ENCODE data around the gene VPS18. TPM values are rescaled to one million over a fixed set of nuclear protein-coding genes. Genes with fewer than 3 reads are reported as not detected.

The VPS18 gene
- total and polyA plus RNA-seq, 4 donors = 3.4 to 15.3 (median 10.3) TPM

GRCh38 chr15:40857601-40858341, 36.5 kb upstream of the VPS18 start:
- WGBS = 29% methylated on average over 15 of the region's 15 CpGs
- Histone ChIP-seq H3K27me3 (ENCODE audit: control insufficient read depth in 4 of 4, insufficient read depth in 4 of 4, low read length in 3 of 4) (no peaks in the 10 kb centered on the region), H3K4me3 (ENCODE audit: low read depth in 1 of 3, low read length in 3 of 3) (no peak overlapping the region), H3K9me3 (ENCODE audit: control insufficient read depth in 4 of 4, low read length in 3 of 4) (no peaks in the 10 kb centered on the region), H3K36me3 (ENCODE audit: control insufficient read depth in 4 of 4, insufficient read depth in 3 of 4, low read depth in 1 of 4, low read length in 3 of 4) (no peaks in the 10 kb centered on the region), H3K9ac (ENCODE audit: low read depth in 1 of 2, low read length in 2 of 2) (no peak overlapping the region), H3K4me1 (ENCODE audit: control insufficient read depth in 4 of 4, insufficient read depth in 4 of 4, low read length in 3 of 4) (peaks cover 0 to 11% (median 3%) of the 10 kb centered on the region in 4 donors), H3K27ac (ENCODE audit: low read depth in 1 of 2, low read length in 2 of 2) (no peak overlapping the region)
- DNase-seq (ENCODE audit: low spot score) = peak; percentile 88
- TF ChIP-seq TAF1 (conservative IDR thresholded peaks at IDR 0.05) (no peak), RAD21 (IDR thresholded peaks at IDR 0.05) (peak; percentile 79 to 92), CTCF (IDR thresholded peaks at IDR 0.05; ENCODE audit: low read depth, low read length, missing input control) (peak; percentile 92)

- Histone ChIP-seq H3K4me1 (ENCODE audit: control insufficient read depth in 4 of 4, insufficient read depth in 4 of 4, low read length in 3 of 4) (peaks cover 0 to 11% (median 3%) of the 10 kb centered on the region in 4 donors), H3K9me3 (ENCODE audit: control insufficient read depth in 4 of 4, low read length in 3 of 4) (no peaks in the 10 kb centered on the region), H3K27me3 (ENCODE audit: control insufficient read depth in 4 of 4, insufficient read depth in 4 of 4, low read length in 3 of 4) (no peaks in the 10 kb centered on the region), H3K27ac (ENCODE audit: low read depth in 1 of 2, low read length in 2 of 2) (no peak overlapping the region), H3K36me3 (ENCODE audit: control insufficient read depth in 4 of 4, insufficient read depth in 3 of 4, low read depth in 1 of 4, low read length in 3 of 4) (no peaks in the 10 kb centered on the region), H3K4me3 (ENCODE audit: low read depth in 1 of 3, low read length in 3 of 3) (no peak overlapping the region), H3K9ac (ENCODE audit: low read depth in 1 of 2, low read length in 2 of 2) (no peak overlapping the region)
- 59% methylated on average over 10 of the region's 10 CpGs for WGBS
- DNase-seq (ENCODE audit: low spot score) = no peak
- TF ChIP-seq NR2F2 (IDR thresholded peaks at IDR 0.05) (no peak), JUND (IDR thresholded peaks at IDR 0.05) (no peak), HNF4G (IDR thresholded peaks at IDR 0.05) (no peak), HNF4A (conservative IDR thresholded peaks at IDR 0.05) (no peak), MAX (IDR thresholded peaks at IDR 0.05) (no peak), YY1 (IDR thresholded peaks at IDR 0.05) (no peak), REST (IDR thresholded peaks at IDR 0.05) (no peak), FOXA2 (IDR thresholded peaks at IDR 0.05) (no peak), RAD21 (IDR thresholded peaks at IDR 0.05) (no peak), EGR1 (IDR thresholded peaks at IDR 0.05; ENCODE audit: low read depth in 2 of 2) (no peak), RXRA (IDR thresholded peaks at IDR 0.05) (no peak), CTCF (IDR thresholded peaks at IDR 0.05; ENCODE audit: low read depth, low read length, missing input control) (no peak)
Measured at GRCh38 chr15:40858706-40859105, 35.5 kb upstream of the VPS18 start.

All from liver (tissue), 9 donors.